Effector memory CD4-positive, alpha-beta T cell (primary cell): Measurements from ENCODE around the gene METTL9.

Source experiments
- DNase-seq, 3 donors: peaks; one replicate each; pipeline ENCODE4 v3.0.0-alpha.2; 2020
- H3K27ac ChIP-seq: 2 replicates; pipeline ENCODE4 v1.7.0; 2013; ENCODE audit warnings: mild to moderate bottlenecking, low read length, moderate library complexity; ENCODE audit not compliant: insufficient read depth, poor library complexity, severe bottlenecking
- H3K27me3 ChIP-seq: replicated peaks from 2 replicates; pipeline ENCODE4 v1.7.0; 2013; ENCODE audit warnings: mild to moderate bottlenecking, low read length; ENCODE audit not compliant: insufficient read depth, control insufficient read depth, poor library complexity, severe bottlenecking
- H3K36me3 ChIP-seq: 2 replicates; pipeline ENCODE4 v1.7.0; 2013; ENCODE audit warnings: mild to moderate bottlenecking, low read length, moderate library complexity; ENCODE audit not compliant: control insufficient read depth, insufficient read depth
- H3K4me1 ChIP-seq: 2 replicates; pipeline ENCODE4 v1.7.0; 2013; ENCODE audit warnings: low read length, mild to moderate bottlenecking; ENCODE audit not compliant: control insufficient read depth, insufficient read depth, poor library complexity, severe bottlenecking
- H3K4me3 ChIP-seq: 2 replicates; pipeline ENCODE4 v1.7.0; 2013; ENCODE audit warnings: low read length, low read depth, mild to moderate bottlenecking; ENCODE audit not compliant: insufficient read depth, poor library complexity, severe bottlenecking
- H3K9me3 ChIP-seq: 2 replicates; pipeline ENCODE4 v1.7.0; 2013; ENCODE audit warnings: mild to moderate bottlenecking, low read length, moderate library complexity; ENCODE audit not compliant: control insufficient read depth

Gene METTL9

GRCh38 chr16:21608639-21609328, 9.4 kb downstream of the METTL9 start:
- Histone ChIP-seq H3K4me1 (peaks cover 20% of the 10 kb centered on the region), H3K27ac (no peak overlapping the region), H3K4me3 (no peak overlapping the region), H3K9me3 (no peaks in the 10 kb centered on the region), H3K27me3 (no peaks in the 10 kb centered on the region), H3K36me3 (peaks cover 4% of the 10 kb centered on the region)
- DNase-seq = no peak

GRCh38 chr16:21610006-21610544, 10.7 kb downstream of the METTL9 start:
- no peak overlapping the region for H3K27ac ChIP-seq

GRCh38 chr16:21610766-21611165, 11.4 kb downstream of the METTL9 start:
- DNase-seq = no peak
- Histone ChIP-seq H3K9me3 (no peaks in the 10 kb centered on the region), H3K27me3 (no peaks in the 10 kb centered on the region), H3K36me3 (peaks cover 4% of the 10 kb centered on the region), H3K4me3 (no peak overlapping the region), H3K4me1 (peaks cover 20% of the 10 kb centered on the region), H3K27ac (no peak overlapping the region)

More at GRCh38 chr16:21610006-21610544, 10.7 kb downstream of the METTL9 start:
- Histone ChIP-seq H3K9me3 (no peaks in the 10 kb centered on the region), H3K4me3 (no peak overlapping the region), H3K36me3 (peaks cover 4% of the 10 kb centered on the region), H3K4me1 (peaks cover 20% of the 10 kb centered on the region), H3K27me3 (no peaks in the 10 kb centered on the region)
- DNase-seq = no peak

GRCh38 chr16:21611198-21611555, 11.8 kb downstream of the METTL9 start:
- DNase-seq = no peak
- H3K9me3 ChIP-seq = no peaks in the 10 kb centered on the region
- H3K27me3 ChIP-seq = no peaks in the 10 kb centered on the region
- H3K4me1 ChIP-seq = peaks cover 24% of the 10 kb centered on the region
- no peak overlapping the region for H3K27ac ChIP-seq
- no peak overlapping the region for H3K4me3 ChIP-seq
- peaks cover 4% of the 10 kb centered on the region for H3K36me3 ChIP-seq

GRCh38 chr16:21611556-21612384, 12.4 kb downstream of the METTL9 start:
- Histone ChIP-seq H3K27me3 (no peaks in the 10 kb centered on the region), H3K4me3 (no peak overlapping the region), H3K4me1 (peaks cover 27% of the 10 kb centered on the region), H3K36me3 (peaks cover 4% of the 10 kb centered on the region), H3K9me3 (no peaks in the 10 kb centered on the region), H3K27ac (no peak overlapping the region)
- DNase-seq = no peak

- no peak for DNase-seq
- Histone ChIP-seq H3K4me1 (peaks cover 24% of the 10 kb centered on the region), H3K27ac (no peak overlapping the region), H3K27me3 (no peaks in the 10 kb centered on the region), H3K4me3 (no peak overlapping the region), H3K9me3 (no peaks in the 10 kb centered on the region), H3K36me3 (peaks cover 4% of the 10 kb centered on the region)
Observed at GRCh38 chr16:21613361-21613760, 14.0 kb downstream of the METTL9 start.

- no peak overlapping the region for H3K27ac ChIP-seq
- no peaks in the 10 kb centered on the region for H3K27me3 ChIP-seq
- no peaks in the 10 kb centered on the region for H3K9me3 ChIP-seq
- H3K36me3 ChIP-seq = peaks cover 4% of the 10 kb centered on the region
- H3K4me1 ChIP-seq = peaks cover 20% of the 10 kb centered on the region
- no peak overlapping the region for H3K4me3 ChIP-seq
- DNase-seq = no peak
Observed at GRCh38 chr16:21613781-21614180, 14.4 kb downstream of the METTL9 start.

GRCh38 chr16:21614896-21615295, 15.5 kb downstream of the METTL9 start:
- peaks cover 10% of the 10 kb centered on the region for H3K4me1 ChIP-seq

GRCh38 chr16:21617607-21618006, 18.2 kb downstream of the METTL9 start:
- peaks cover 4% of the 10 kb centered on the region for H3K36me3 ChIP-seq

More at GRCh38 chr16:21614896-21615295, 15.5 kb downstream of the METTL9 start:
- no peak for DNase-seq
- H3K36me3 ChIP-seq = peaks cover 4% of the 10 kb centered on the region
- H3K27me3 ChIP-seq = no peaks in the 10 kb centered on the region
- no peak overlapping the region for H3K4me3 ChIP-seq
- no peak overlapping the region for H3K27ac ChIP-seq
- no peaks in the 10 kb centered on the region for H3K9me3 ChIP-seq

GRCh38 chr16:21618281-21618680, 18.9 kb downstream of the METTL9 start:
- no peak overlapping the region for H3K4me3 ChIP-seq
- H3K4me1 ChIP-seq = peaks cover 18% of the 10 kb centered on the region
- no peak overlapping the region for H3K27ac ChIP-seq
- no peak for DNase-seq
- no peaks in the 10 kb centered on the region for H3K9me3 ChIP-seq
- H3K27me3 ChIP-seq = no peaks in the 10 kb centered on the region
- peaks cover 4% of the 10 kb centered on the region for H3K36me3 ChIP-seq

More at GRCh38 chr16:21617607-21618006, 18.2 kb downstream of the METTL9 start:
- Histone ChIP-seq H3K4me1 (peaks cover 18% of the 10 kb centered on the region), H3K27me3 (no peaks in the 10 kb centered on the region), H3K27ac (no peak overlapping the region), H3K4me3 (no peak overlapping the region), H3K9me3 (no peaks in the 10 kb centered on the region)
- DNase-seq = no peak
